OCI-LY3 (cell line): ENCODE measurements around the gene AUNIP.

Source experiments
- H2AFZ ChIP-seq: fragments of 200-600, 300-600 bp; shearing (Covaris generic); 2 replicates; pipeline ENCODE4 v1.6.0; 2014; ENCODE audit warnings: antibody characterized with exemption, low read depth, low read length
- H3K27ac ChIP-seq: fragments of 200-600, 300-600 bp; sonication (generic); 2 replicates; pipeline ENCODE4 v1.5.1; 2014; ENCODE audit warnings: mild to moderate bottlenecking, low read length, moderate library complexity, mixed read lengths
- H3K27me3 ChIP-seq: fragments of 200-600, 300-600 bp; sonication (generic); 2 replicates; pipeline ENCODE4 v1.6.1; 2014; ENCODE audit warnings: low read depth, low read length, mixed read lengths
- H3K36me3 ChIP-seq: fragments of 200-600, 300-600 bp; sonication (generic); replicated peaks from 2 replicates; pipeline ENCODE3; 2014; ENCODE audit warnings: low read depth, low read length, mixed read lengths
- H3K4me1 ChIP-seq: fragments of 300-600, 200-600 bp; sonication (generic); 2 replicates; pipeline ENCODE4 v1.6.1; 2014; ENCODE audit warnings: low read length, mixed read lengths
- H3K4me2 ChIP-seq: fragments of 200-600, 300-600 bp; sonication (generic); 2 replicates; pipeline ENCODE4 v1.6.1; 2014; ENCODE audit warnings: low read length, mixed read lengths
- H3K4me3 ChIP-seq: fragments of 300-600, 200-600 bp; sonication (generic); 2 replicates; pipeline ENCODE4 v1.5.1; 2014; ENCODE audit warnings: antibody characterized with exemption, mild to moderate bottlenecking, low read length, moderate library complexity
- H3K79me2 ChIP-seq: fragments of 300-600, 200-600 bp; shearing (Covaris generic); 2 replicates; pipeline ENCODE4 v1.6.1; 2014; ENCODE audit warnings: mild to moderate bottlenecking, low read length, mixed read lengths
- H3K9ac ChIP-seq: fragments of 300-600, 200-600 bp; shearing (Covaris generic); 2 replicates; pipeline ENCODE4 v1.6.0; 2014; ENCODE audit warnings: mild to moderate bottlenecking, low read length, moderate library complexity
- H3K9me3 ChIP-seq: fragments of 200-600, 300-600 bp; shearing (Covaris generic); 2 replicates; pipeline ENCODE4 v1.6.1; 2014; ENCODE audit warnings: low read length, mixed read lengths; ENCODE audit not compliant: insufficient read depth
- H4K20me1 ChIP-seq: fragments of 200-600, 300-600 bp; sonication (generic); 2 replicates; pipeline ENCODE4 v1.6.1; 2016; ENCODE audit warnings: low read length, mixed read lengths; ENCODE audit not compliant: insufficient read depth
- EZH2phosphoT487 ChIP-seq: fragments of 200-600 bp; shearing (Covaris generic); IDR thresholded peaks from 2 replicates; pipeline ENCODE4 v1.6.1; 2018; ENCODE audit warnings: antibody characterized with exemption, mixed run types, low read depth
- TF ChIP-seq, protein P1 (sequence below): fragments of 200-600, 300-600 bp; sonication (generic); IDR thresholded peaks from 2 replicates; pipeline ENCODE4 v1.5.1; 2014; ENCODE audit warnings: antibody characterized with exemption, low read length, low read depth

The AUNIP gene

GRCh38 chr1:25870614-25871013, 11.4 kb upstream of the AUNIP start:
- H3K27me3 ChIP-seq, result no peaks in the 10 kb centered on the region
- no peaks in the 10 kb centered on the region for H3K9me3 ChIP-seq
- no peak overlapping the region for H3K9ac ChIP-seq
- no peak overlapping the region for H3K27ac ChIP-seq
- H3K4me2 ChIP-seq, result no peak overlapping the region
- H3K4me3 ChIP-seq, result no peak overlapping the region
- no peaks in the 10 kb centered on the region for H3K36me3 ChIP-seq
- no peak for TF ChIP-seq EZH2phosphoT487
- TF ChIP-seq, protein P1, sequence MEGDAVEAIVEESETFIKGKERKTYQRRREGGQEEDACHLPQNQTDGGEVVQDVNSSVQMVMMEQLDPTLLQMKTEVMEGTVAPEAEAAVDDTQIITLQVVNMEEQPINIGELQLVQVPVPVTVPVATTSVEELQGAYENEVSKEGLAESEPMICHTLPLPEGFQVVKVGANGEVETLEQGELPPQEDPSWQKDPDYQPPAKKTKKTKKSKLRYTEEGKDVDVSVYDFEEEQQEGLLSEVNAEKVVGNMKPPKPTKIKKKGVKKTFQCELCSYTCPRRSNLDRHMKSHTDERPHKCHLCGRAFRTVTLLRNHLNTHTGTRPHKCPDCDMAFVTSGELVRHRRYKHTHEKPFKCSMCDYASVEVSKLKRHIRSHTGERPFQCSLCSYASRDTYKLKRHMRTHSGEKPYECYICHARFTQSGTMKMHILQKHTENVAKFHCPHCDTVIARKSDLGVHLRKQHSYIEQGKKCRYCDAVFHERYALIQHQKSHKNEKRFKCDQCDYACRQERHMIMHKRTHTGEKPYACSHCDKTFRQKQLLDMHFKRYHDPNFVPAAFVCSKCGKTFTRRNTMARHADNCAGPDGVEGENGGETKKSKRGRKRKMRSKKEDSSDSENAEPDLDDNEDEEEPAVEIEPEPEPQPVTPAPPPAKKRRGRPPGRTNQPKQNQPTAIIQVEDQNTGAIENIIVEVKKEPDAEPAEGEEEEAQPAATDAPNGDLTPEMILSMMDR, result no peak
- peaks cover 23% of the 10 kb centered on the region for H3K79me2 ChIP-seq
- peaks cover 16% of the 10 kb centered on the region for H3K4me1 ChIP-seq
- no peaks in the 10 kb centered on the region for H4K20me1 ChIP-seq
- no peak overlapping the region for H2AFZ ChIP-seq

- Histone ChIP-seq H3K9ac (no peak overlapping the region), H3K4me2 (no peak overlapping the region), H2AFZ (no peak overlapping the region), H3K4me3 (no peak overlapping the region), H3K79me2 (peaks cover 22% of the 10 kb centered on the region), H3K36me3 (no peaks in the 10 kb centered on the region), H3K4me1 (peaks cover 16% of the 10 kb centered on the region), H3K27me3 (no peaks in the 10 kb centered on the region), H3K9me3 (no peaks in the 10 kb centered on the region), H4K20me1 (no peaks in the 10 kb centered on the region), H3K27ac (no peak overlapping the region)
- no peak for TF ChIP-seq EZH2phosphoT487
- TF ChIP-seq, protein P1, result no peak
Observed at GRCh38 chr1:25869909-25870606, 10.8 kb upstream of the AUNIP start.

GRCh38 chr1:25867210-25867991, 8.1 kb upstream of the AUNIP start:
- Histone ChIP-seq H3K9ac (no peak overlapping the region), H3K27me3 (no peaks in the 10 kb centered on the region), H3K27ac (no peak overlapping the region), H3K4me3 (no peak overlapping the region), H3K9me3 (no peaks in the 10 kb centered on the region), H4K20me1 (no peaks in the 10 kb centered on the region), H2AFZ (no peak overlapping the region), H3K79me2 (no peaks in the 10 kb centered on the region), H3K4me1 (no peaks in the 10 kb centered on the region), H3K36me3 (no peaks in the 10 kb centered on the region), H3K4me2 (no peak overlapping the region)
- no peak for TF ChIP-seq EZH2phosphoT487
- TF ChIP-seq, protein P1, result no peak

GRCh38 chr1:25866288-25866687, 7.0 kb upstream of the AUNIP start:
- Histone ChIP-seq H3K9ac (no peak overlapping the region), H2AFZ (no peak overlapping the region), H3K36me3 (no peaks in the 10 kb centered on the region), H3K27me3 (no peaks in the 10 kb centered on the region), H4K20me1 (no peaks in the 10 kb centered on the region), H3K79me2 (no peaks in the 10 kb centered on the region), H3K9me3 (no peaks in the 10 kb centered on the region), H3K4me3 (no peak overlapping the region), H3K4me2 (no peak overlapping the region), H3K27ac (no peak overlapping the region), H3K4me1 (no peaks in the 10 kb centered on the region)
- TF ChIP-seq, protein P1, result no peak
- no peak for TF ChIP-seq EZH2phosphoT487
